HCT116 (cell line): Measurements from ENCODE around the gene BTLA. TPM values are rescaled to one million over a fixed set of nuclear protein-coding genes. Genes with fewer than 3 reads are reported as not detected.

Experiments used
- ATAC-seq: fragments of 200-7000 bp; cut with Tn5 transposase; 2 replicates; pipeline ENCODE4 v1.9.1; 2020; ENCODE audit warnings: mild to moderate bottlenecking, moderate library complexity
- Bru-seq: library from RNA; stranded (reverse); fragments of 400-500 nt; gene quantifications from one replicate; lab custom pipeline; 2021; lab: Mats Ljungman, UMichigan
- BruChase-seq, 2 experiments: library from RNA; stranded (reverse); fragments of 400-500 nt; gene quantifications; one replicate each; lab custom pipeline; 2021; lab: Mats Ljungman, UMichigan
- BruUV-seq: library from RNA; stranded (reverse); fragments of 400-500 nt; replicated peaks from 2 replicates; lab custom pipeline; 2021; lab: Mats Ljungman, UMichigan
- CTCF ChIA-PET: fragments of 300-600 bp; sonication (Branson Sonifier 250); formaldehyde crosslinking; loops from one replicate; lab custom pipeline; 2021; ENCODE audit warnings: antibody characterized with exemption; lab: Charles Lee
- POLR2A ChIA-PET: fragments of 300-600, 350-600 bp; sonication (Branson Sonifier 250); formaldehyde crosslinking; loops from one replicate; lab custom pipeline; 2021; ENCODE audit warnings: antibody characterized with exemption; lab: Charles Lee
- RAD21 ChIA-PET, 2 experiments: fragments of 300-600 bp; sonication (Branson Sonifier 250); formaldehyde crosslinking; loops; one replicate each; lab custom pipeline; 2023; ENCODE audit warnings: low total read pairs in 2 of 2; ENCODE audit not compliant: uncharacterized antibody in 2 of 2, unreplicated experiment in 2 of 2, low non-redundant PET in 1 of 2; lab: Charles Lee
- DNase-seq: peaks from one replicate; pipeline ENCODE4 v3.0.0-alpha.2; 2010; ENCODE audit warnings: low read depth, low spot score
- H2AFZ ChIP-seq: fragments of 200-600 bp; shearing (Covaris generic), sonication (generic); 2 replicates; pipeline ENCODE4 v1.6.1; 2017; ENCODE audit warnings: low read depth, mixed run types, mixed read lengths, antibody characterized with exemption, low read length; ENCODE audit not compliant: poor library complexity, severe bottlenecking
- H3K27ac ChIP-seq: 2 replicates; pipeline ENCODE4 v1.5.1; 2012; ENCODE audit warnings: low read depth, low read length
- H3K27me3 ChIP-seq: fragments of 200-600 bp; sonication (generic); 2 replicates; pipeline ENCODE4 v1.6.1; 2016; ENCODE audit warnings: mixed run types, low read length, mixed read lengths; ENCODE audit not compliant: insufficient read depth
- H3K36me3 ChIP-seq, 2 experiments: fragments of 200-500 bp in 1 of 2; fragments of 200-600 bp in 1 of 2; sonication (Bioruptor generic) in 1 of 2; sonication (generic) in 1 of 2; 2 replicates each; pipeline versions ENCODE4 v1.5.1 to v1.6.1; 2014 to 2016; ENCODE audit warnings: low read length in 2 of 2, inconsistent platforms in 1 of 2, mixed read lengths in 1 of 2, mixed run types in 1 of 2; ENCODE audit not compliant: insufficient read depth in 2 of 2, control insufficient read depth in 1 of 2
- H3K4me1 ChIP-seq, 2 experiments: fragments of 200-600 bp in 1 of 2; sonication (generic) in 1 of 2; 2 replicates each; pipeline versions ENCODE4 v1.5.1 to v1.6.1; 2012 to 2017; ENCODE audit warnings: low read length in 2 of 2, inconsistent platforms in 1 of 2, mild to moderate bottlenecking in 1 of 2, mixed read lengths in 1 of 2, mixed run types in 1 of 2, moderate library complexity in 1 of 2; ENCODE audit not compliant: insufficient read depth in 2 of 2, control insufficient read depth in 1 of 2
- H3K4me2 ChIP-seq: fragments of 200-600 bp; sonication (generic); 2 replicates; pipeline ENCODE4 v1.6.1; 2017; ENCODE audit warnings: mixed run types, low read length, mixed read lengths
- H3K4me3 ChIP-seq, 2 experiments: fragments of 200-600 bp in 1 of 2; sonication (generic) in 1 of 2; replicated peaks in 1 of 2; 2 replicates each; pipeline ENCODE4 v1.5.1; 2011 to 2016; ENCODE audit warnings: low read length in 2 of 2, control low read depth in 1 of 2, low read depth in 1 of 2, mild to moderate bottlenecking in 1 of 2, mixed read lengths in 1 of 2, mixed run types in 1 of 2
- H3K79me2 ChIP-seq: fragments of 200-600 bp; sonication (generic); 2 replicates; pipeline ENCODE4 v1.6.1; 2017; ENCODE audit warnings: mild to moderate bottlenecking, mixed run types, low read length, moderate library complexity, mixed read lengths; ENCODE audit not compliant: insufficient read depth
- H3K9ac ChIP-seq: fragments of 200-600 bp; sonication (generic); 2 replicates; pipeline ENCODE4 v1.6.1; 2016; ENCODE audit warnings: low read length, mixed read lengths
- H3K9me2 ChIP-seq: fragments of 200-600 bp; sonication (generic), shearing (Covaris generic); 2 replicates; pipeline ENCODE4 v1.6.1; 2017; ENCODE audit warnings: mixed run types, mild to moderate bottlenecking, moderate library complexity; ENCODE audit not compliant: insufficient read depth
- H3K9me3 ChIP-seq, 2 experiments: fragments of 200-500 bp in 1 of 2; fragments of 200-600 bp in 1 of 2; sonication (Bioruptor generic) in 1 of 2; sonication (generic) in 1 of 2; 2 replicates each; pipeline ENCODE4 v1.6.1; 2014 to 2017; ENCODE audit warnings: low read length in 2 of 2, mixed read lengths in 2 of 2, inconsistent platforms in 1 of 2, low read depth in 1 of 2, mild to moderate bottlenecking in 1 of 2, mixed run types in 1 of 2, moderate library complexity in 1 of 2; ENCODE audit not compliant: control insufficient read depth in 1 of 2, insufficient read depth in 1 of 2
- H4K20me1 ChIP-seq: fragments of 200-600 bp; sonication (generic), shearing (Covaris generic); 2 replicates; pipeline ENCODE4 v1.6.1; 2017; ENCODE audit warnings: mixed run types, mild to moderate bottlenecking, moderate library complexity; ENCODE audit not compliant: insufficient read depth
- ATF3 ChIP-seq: IDR thresholded peaks from 2 replicates; pipeline ENCODE4 v1.6.1; 2012
- CBX3 ChIP-seq: IDR thresholded peaks from 2 replicates; pipeline ENCODE4 v1.6.1; 2012; ENCODE audit warnings: low read depth
- CEBPB ChIP-seq: IDR thresholded peaks from 2 replicates; pipeline ENCODE4 v1.6.1; 2012; ENCODE audit warnings: low read depth
- EZH2 ChIP-seq: fragments of 200-600 bp; sonication (generic); IDR thresholded peaks from 2 replicates; pipeline ENCODE4 v1.6.1; 2017; ENCODE audit warnings: antibody characterized with exemption, mixed run types
- EZH2phosphoT487 ChIP-seq: fragments of 200-600 bp; IDR thresholded peaks from 2 replicates; pipeline ENCODE4 v1.6.1; 2018; ENCODE audit warnings: antibody characterized with exemption, borderline replicate concordance
- FOSL1 ChIP-seq: IDR thresholded peaks from 2 replicates; pipeline ENCODE4 v1.6.1; 2012; ENCODE audit warnings: low read depth
- SP1 ChIP-seq: IDR thresholded peaks from 2 replicates; pipeline ENCODE4 v1.6.1; 2012; ENCODE audit warnings: low read depth
- SRF ChIP-seq: IDR thresholded peaks from 2 replicates; pipeline ENCODE4 v1.6.1; 2012; ENCODE audit warnings: low read depth
- intact Hi-C: fragments of 100-400 bp; cut with micrococcal nuclease; formaldehyde crosslinking; loops from 2 replicates; pipeline ENCODE4 v1.10.0; 2022
- long read RNA-seq: library from polyadenylated mRNA; unstranded; transcript quantifications from one replicate; pipeline ENCODE4 v2.0.0, GENCODE V29; 2021; ENCODE audit not compliant: unreplicated experiment
- polyA plus RNA-seq: library from polyadenylated mRNA; unstranded; fragments of >200 nt; gene quantifications from 2 replicates; pipeline ENCODE4 v1.2.1, GENCODE V29; 2012; ENCODE audit warnings: missing spikeins
- total RNA-seq: library from RNA; stranded (reverse); gene quantifications from one replicate; pipeline ENCODE4 v1.2.1, GENCODE V29; 2021; ENCODE audit not compliant: unreplicated experiment

Gene BTLA
- total RNA-seq = 0.17 TPM
- 0.02 and 0.17 TPM in 2 replicates for polyA plus RNA-seq
- percentile 18 among the genes with signal in this experiment for Bru-seq, nascent RNA
- BruChase-seq, experiment 1, labeled RNA remaining after a 6-hour chase = percentile 24 among the genes with signal in this experiment
- BruChase-seq, experiment 2, labeled RNA remaining after a 2-hour chase = percentile 25 among the genes with signal in this experiment
- long read RNA-seq = 0 reads

- no peaks in the 10 kb centered on the region for H3K27me3 ChIP-seq
- RAD21 ChIA-PET = interaction anchor here in 1 of 2 experiments (0.7 kb wide), 1 partner anchor 149 kb away, joined by 3 read pairs; no protein-coding TSS in a partner anchor
- no peaks in the 10 kb centered on the region for H3K9me3 ChIP-seq
- H3K9ac ChIP-seq = no peak within 1 kb of the TSS
- intact Hi-C loops = no loop called here
- H3K36me3 ChIP-seq = no peaks in the 10 kb centered on the region
- H3K27ac ChIP-seq = no peak within 1 kb of the TSS
- no peak within 1 kb of the TSS for H3K4me2 ChIP-seq
- H3K9me2 ChIP-seq = no peaks in the 10 kb centered on the region
- H4K20me1 ChIP-seq = no peaks in the 10 kb centered on the region
- TF ChIP-seq SRF (no peak), CBX3 (no peak), SP1 (no peak), CEBPB (no peak)
- TF ChIP-seq, all 23 proteins: peak for 0
- Histone ChIP-seq H2AFZ (no peak within 1 kb of the TSS), H3K4me1 (no peaks in the 10 kb centered on the region), H3K79me2 (no peaks in the 10 kb centered on the region), H3K4me3 (no peak within 1 kb of the TSS)
- no peak for ATAC-seq
- no TSS peak for BruUV-seq
- no peak for DNase-seq
- CTCF ChIA-PET = no interaction called here
- POLR2A ChIA-PET = no interaction called here
Observed at GRCh38 chr3:112498914-112499711, at the start of gene BTLA. Gene BTLA (minus strand): TSS chr3:112499472. CDS start chr3:112499358, 114 bp downstream.

GRCh38 chr3:112546216-112546759, 47.0 kb upstream of the BTLA start:
- no peak overlapping the region for H3K27ac ChIP-seq

More at GRCh38 chr3:112546216-112546759, 47.0 kb upstream of the BTLA start:
- Histone ChIP-seq H3K36me3 (peaks cover 9 to 22% of the 10 kb centered on the region in 2 experiments), H3K27me3 (no peaks in the 10 kb centered on the region), H3K9me2 (no peaks in the 10 kb centered on the region), H3K4me3 (no peak overlapping the region), H3K79me2 (peaks cover 31% of the 10 kb centered on the region), H3K4me2 (no peak overlapping the region), H3K9ac (no peak overlapping the region), H2AFZ (no peak overlapping the region), H3K4me1 (no peaks in the 10 kb centered on the region), H4K20me1 (no peaks in the 10 kb centered on the region), H3K9me3 (no peaks in the 10 kb centered on the region)
- no peak for TF ChIP-seq FOSL1
- no peak for TF ChIP-seq EZH2phosphoT487
- TF ChIP-seq ATF3 = no peak
- TF ChIP-seq CEBPB = no peak
- TF ChIP-seq EZH2 = no peak
- BruUV-seq = no TSS peak
- ChIA-PET POLR2A (no interaction called here), RAD21 (no interaction called here), CTCF (no interaction called here)
- DNase-seq (no peak), ATAC-seq (no peak)
- intact Hi-C loops = no loop called here
